Glutamatergic neuron (in vitro differentiated cells): Measurements from ENCODE around the gene EME2. TPM values are rescaled to one million over a fixed set of nuclear protein-coding genes. Genes with fewer than 3 reads are reported as not detected.

Experiments
- DNase-seq: peaks from one replicate; pipeline ENCODE4 v3.0.0; 2022
- H3K27ac Mint-ChIP-seq: one replicate; pipeline ENCODE4 v1.8.0; 2020; ENCODE audit warnings: mild to moderate bottlenecking, mixed read lengths, inconsistent platforms; ENCODE audit not compliant: unreplicated experiment
- H3K27me3 Mint-ChIP-seq: one replicate; pipeline ENCODE4 v1.8.0; 2020; ENCODE audit warnings: mild to moderate bottlenecking, moderate library complexity, mixed read lengths, inconsistent platforms; ENCODE audit not compliant: unreplicated experiment
- H3K36me3 Mint-ChIP-seq: one replicate; pipeline ENCODE4 v1.8.0; 2020; ENCODE audit warnings: mild to moderate bottlenecking, mixed read lengths, inconsistent platforms; ENCODE audit not compliant: unreplicated experiment
- H3K4me1 Mint-ChIP-seq: one replicate; pipeline ENCODE4 v1.8.0; 2020; ENCODE audit warnings: mild to moderate bottlenecking, low read depth, mixed read lengths, inconsistent platforms; ENCODE audit not compliant: unreplicated experiment
- H3K4me3 Mint-ChIP-seq: one replicate; pipeline ENCODE4 v1.8.0; 2020; ENCODE audit warnings: mild to moderate bottlenecking, mixed read lengths, inconsistent platforms; ENCODE audit not compliant: unreplicated experiment
- H3K9me3 Mint-ChIP-seq: one replicate; pipeline ENCODE4 v1.8.0; 2020; ENCODE audit warnings: mild to moderate bottlenecking, moderate library complexity, mixed read lengths, inconsistent platforms; ENCODE audit not compliant: unreplicated experiment
- total RNA-seq: library from RNA; stranded (reverse); fragmentation: NEBNext Ultra II Directional; extraction: Animal tissue kit (Norgen Biotek cat#: 25700); gene quantifications from one replicate; pipeline ENCODE4 v1.2.1, GENCODE V29; 2021; ENCODE audit not compliant: unreplicated experiment
- TF ChIP-seq, protein P1 (sequence below): fragments of 200-600 bp; sonication (generic); IDR thresholded peaks from one replicate; pipeline ENCODE4 v1.5.0; 2021; ENCODE audit not compliant: partially characterized antibody, unreplicated experiment

EME2 gene
- total RNA-seq, 1 donor from 2014 or later: 68.7 TPM

DNA sequence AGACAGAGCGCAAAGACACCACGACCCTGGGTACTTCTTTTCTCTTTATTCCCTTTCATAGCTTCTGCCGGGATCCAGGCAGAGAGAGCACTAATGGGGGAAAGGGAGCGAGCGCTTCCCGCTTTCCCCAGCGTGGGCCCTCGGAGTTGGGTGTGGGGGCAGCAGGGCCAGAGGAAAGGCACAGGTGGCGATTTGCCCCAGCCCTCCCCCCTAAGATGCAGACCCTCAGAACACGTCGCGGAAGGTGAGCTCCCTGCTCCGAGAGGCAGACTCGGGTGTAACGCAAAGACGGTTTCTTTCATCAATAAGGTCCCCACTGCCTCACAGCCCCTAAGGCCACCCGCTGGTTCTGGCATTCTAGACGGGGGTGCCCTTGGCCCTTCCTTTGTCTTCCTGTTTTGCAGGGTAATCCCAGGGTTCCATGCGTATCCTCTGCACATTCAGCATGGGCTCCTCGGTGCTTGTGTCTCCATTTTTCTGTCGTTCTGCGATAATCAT lies 697 bp upstream of the EME2 start:
- peaks cover 21% of the 10 kb centered on the region for H3K9me3 Mint-ChIP-seq
- H3K4me3 Mint-ChIP-seq: peak overlapping the region; percentile 99
- peaks cover 11% of the 10 kb centered on the region for H3K4me1 Mint-ChIP-seq
- DNase-seq: no peak
- H3K27ac Mint-ChIP-seq: peak overlapping the region; percentile 96
- H3K27me3 Mint-ChIP-seq: peaks cover 18% of the 10 kb centered on the region
- TF ChIP-seq, protein P1, sequence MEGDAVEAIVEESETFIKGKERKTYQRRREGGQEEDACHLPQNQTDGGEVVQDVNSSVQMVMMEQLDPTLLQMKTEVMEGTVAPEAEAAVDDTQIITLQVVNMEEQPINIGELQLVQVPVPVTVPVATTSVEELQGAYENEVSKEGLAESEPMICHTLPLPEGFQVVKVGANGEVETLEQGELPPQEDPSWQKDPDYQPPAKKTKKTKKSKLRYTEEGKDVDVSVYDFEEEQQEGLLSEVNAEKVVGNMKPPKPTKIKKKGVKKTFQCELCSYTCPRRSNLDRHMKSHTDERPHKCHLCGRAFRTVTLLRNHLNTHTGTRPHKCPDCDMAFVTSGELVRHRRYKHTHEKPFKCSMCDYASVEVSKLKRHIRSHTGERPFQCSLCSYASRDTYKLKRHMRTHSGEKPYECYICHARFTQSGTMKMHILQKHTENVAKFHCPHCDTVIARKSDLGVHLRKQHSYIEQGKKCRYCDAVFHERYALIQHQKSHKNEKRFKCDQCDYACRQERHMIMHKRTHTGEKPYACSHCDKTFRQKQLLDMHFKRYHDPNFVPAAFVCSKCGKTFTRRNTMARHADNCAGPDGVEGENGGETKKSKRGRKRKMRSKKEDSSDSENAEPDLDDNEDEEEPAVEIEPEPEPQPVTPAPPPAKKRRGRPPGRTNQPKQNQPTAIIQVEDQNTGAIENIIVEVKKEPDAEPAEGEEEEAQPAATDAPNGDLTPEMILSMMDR: no peak
- H3K36me3 Mint-ChIP-seq: no peaks in the 10 kb centered on the region

DNA sequence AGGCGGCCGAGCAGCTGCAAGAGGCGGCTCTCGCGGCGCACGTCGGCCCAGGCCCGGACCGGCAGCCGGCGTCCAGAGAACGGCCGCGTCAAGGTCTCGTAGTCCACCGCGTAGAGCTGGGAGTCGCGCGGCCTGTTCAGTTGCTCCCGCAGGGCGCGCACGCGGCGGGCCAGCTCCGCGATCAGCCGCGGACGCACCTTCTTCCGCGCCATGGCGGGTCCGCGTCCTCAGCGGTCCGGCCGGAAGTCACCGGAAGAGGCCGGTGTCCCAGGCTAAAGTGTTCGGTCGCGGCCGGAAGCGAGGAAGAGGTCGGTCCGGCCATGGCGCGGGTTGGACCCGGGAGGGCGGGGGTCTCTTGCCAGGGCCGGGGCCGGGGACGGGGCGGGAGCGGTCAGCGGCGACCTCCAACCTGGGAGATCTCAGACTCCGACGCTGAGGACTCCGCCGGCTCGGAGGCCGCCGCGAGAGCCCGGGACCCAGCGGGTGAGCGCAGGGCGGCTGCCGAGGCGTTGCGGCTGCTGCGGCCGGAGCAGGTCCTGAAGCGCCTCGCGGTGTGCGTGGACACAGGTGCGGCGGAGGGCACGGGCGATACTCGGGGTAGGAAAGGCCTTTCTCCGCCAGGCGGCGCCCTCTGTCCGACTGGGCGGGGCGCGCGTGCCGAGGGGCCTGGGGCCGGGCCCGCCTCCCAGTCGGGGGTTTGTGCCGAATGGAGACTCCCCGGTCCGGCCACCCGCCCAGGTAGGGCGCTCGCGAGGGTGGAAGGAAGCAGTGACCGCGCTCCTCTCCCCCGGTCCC lies 495 bp downstream of the EME2 start, which contains the start of gene MRPS34:
Gene MRPS34 (minus strand): TSS at position 227 of the 795 bp plus-strand sequence. CDS start 15 bp downstream, at position 212.
- TF ChIP-seq, protein P1: peak; percentile 97
- H3K36me3 Mint-ChIP-seq: no peaks in the 10 kb centered on the region
- H3K4me3 Mint-ChIP-seq: peak within 1 kb of the TSS; percentile 99
- H3K27ac Mint-ChIP-seq: peak within 1 kb of the TSS; percentile 96
- peak; percentile 91 for DNase-seq
- H3K27me3 Mint-ChIP-seq: peaks cover 15% of the 10 kb centered on the region
- peaks cover 20% of the 10 kb centered on the region for H3K9me3 Mint-ChIP-seq
- H3K4me1 Mint-ChIP-seq: peaks cover 11% of the 10 kb centered on the region

DNA sequence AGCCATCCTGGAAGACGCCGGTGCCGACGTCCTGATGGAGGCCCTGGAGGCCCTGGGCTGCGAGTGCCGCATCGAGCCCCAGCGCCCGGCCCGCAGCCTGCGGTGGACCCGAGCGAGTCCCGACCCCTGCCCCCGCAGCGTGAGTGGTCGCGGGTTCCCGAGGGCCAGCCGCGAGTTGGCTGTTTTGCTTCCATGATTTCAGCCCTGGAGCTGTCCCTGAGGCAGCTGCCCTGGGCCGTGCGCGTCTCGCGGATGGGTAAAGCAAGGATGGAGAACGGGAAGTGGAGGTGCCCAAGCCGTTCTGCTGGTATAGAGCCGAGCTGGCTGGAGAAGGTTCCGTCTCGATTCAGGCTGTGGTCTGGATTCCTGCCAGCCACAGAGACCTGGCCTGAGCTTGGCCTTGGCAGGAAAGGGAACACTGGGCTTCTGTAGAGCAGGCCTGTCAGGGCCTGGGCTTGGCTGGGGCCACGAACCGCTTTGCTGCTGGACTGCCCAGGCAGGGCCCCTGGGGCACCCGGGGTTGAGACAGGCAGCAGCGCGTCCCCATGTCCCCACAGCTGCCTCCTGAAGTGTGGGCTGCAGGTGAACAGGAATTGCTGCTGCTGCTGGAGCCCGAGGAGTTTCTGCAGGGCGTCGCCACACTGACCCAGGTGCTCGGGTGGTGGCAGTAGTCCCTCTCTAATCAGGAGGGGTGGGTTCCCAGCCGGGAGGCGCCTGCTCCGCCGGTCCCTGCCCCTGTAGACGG lies 1.3 kb downstream of the EME2 start:
- peak overlapping the region; percentile 87 for H3K4me3 Mint-ChIP-seq
- DNase-seq: no peak
- H3K36me3 Mint-ChIP-seq: no peaks in the 10 kb centered on the region
- H3K27ac Mint-ChIP-seq: peak overlapping the region; percentile 66
- H3K27me3 Mint-ChIP-seq: peaks cover 18% of the 10 kb centered on the region
- TF ChIP-seq, protein P1: peak; percentile 63
- peaks cover 19% of the 10 kb centered on the region for H3K9me3 Mint-ChIP-seq
- peaks cover 13% of the 10 kb centered on the region for H3K4me1 Mint-ChIP-seq

DNA sequence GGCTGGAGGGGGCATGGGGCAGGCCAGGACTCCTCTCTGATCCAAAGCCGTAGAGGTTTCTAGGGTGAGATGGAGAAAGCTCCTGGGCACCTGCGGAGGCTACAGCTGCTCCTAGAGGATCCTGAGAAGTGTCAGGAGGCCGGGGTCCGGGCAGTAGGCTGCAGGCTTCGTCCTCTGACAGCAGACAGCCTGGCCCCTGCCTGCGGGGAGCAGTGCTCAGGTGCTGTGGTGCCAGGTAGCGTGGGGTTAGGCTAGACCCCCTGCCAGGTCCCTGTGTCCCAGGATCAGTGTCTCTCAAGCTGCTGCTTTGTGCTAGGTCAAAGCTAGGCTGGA lies 1.8 kb downstream of the EME2 start:
- TF ChIP-seq, protein P1: no peak
- Mint-ChIP-seq H3K9me3 (peaks cover 19% of the 10 kb centered on the region), H3K4me1 (peaks cover 13% of the 10 kb centered on the region), H3K36me3 (no peaks in the 10 kb centered on the region), H3K27me3 (peaks cover 21% of the 10 kb centered on the region), H3K4me3 (peak overlapping the region; percentile 52), H3K27ac (no peak overlapping the region)
- DNase-seq: no peak
